HG03457 (cell line): ENCODE data around the gene INO80E.

Source experiments
- ATAC-seq: cut with Tn5 transposase; IDR thresholded peaks from one replicate; pipeline ENCODE4 v1.9.1; 2021; ENCODE audit warnings: moderate number of reproducible peaks; ENCODE audit not compliant: unreplicated experiment

The INO80E gene

GRCh38 chr16:29975134-29975538 is 20.9 kb upstream of the INO80E start:
- no peak for ATAC-seq

- ATAC-seq: no peak
Observed at GRCh38 chr16:29975811-29976511, 20.1 kb upstream of the INO80E start.

- no peak for ATAC-seq
Observed at GRCh38 chr16:29977063-29977825, 18.8 kb upstream of the INO80E start.

GRCh38 chr16:29978081-29978480 is 18.0 kb upstream of the INO80E start:
- ATAC-seq: no peak

- no peak for ATAC-seq
Observed at GRCh38 chr16:29978564-29979270, 17.3 kb upstream of the INO80E start.

GRCh38 chr16:29982560-29983419 is 13.3 kb upstream of the INO80E start:
- no peak for ATAC-seq

- ATAC-seq: no peak
Observed at GRCh38 chr16:29983420-29984136, 12.5 kb upstream of the INO80E start.

- no peak for ATAC-seq
Observed at GRCh38 chr16:29984137-29984763, 11.8 kb upstream of the INO80E start.

GRCh38 chr16:29984764-29985147 is 11.3 kb upstream of the INO80E start:
- no peak for ATAC-seq

GRCh38 chr16:29985271-29985811 is 10.7 kb upstream of the INO80E start:
- ATAC-seq: no peak

- no peak for ATAC-seq
Observed at GRCh38 chr16:29986231-29986630, 9.8 kb upstream of the INO80E start.

- no peak for ATAC-seq
Observed at GRCh38 chr16:29986931-29987330, 9.1 kb upstream of the INO80E start.

GRCh38 chr16:29987371-29988085 is 8.5 kb upstream of the INO80E start:
- no peak for ATAC-seq

- ATAC-seq: no peak
Observed at GRCh38 chr16:29988346-29989075, 7.5 kb upstream of the INO80E start.

GRCh38 chr16:29989111-29989858 is 6.8 kb upstream of the INO80E start:
- ATAC-seq: no peak

GRCh38 chr16:29990034-29990433 is 6.0 kb upstream of the INO80E start:
- no peak for ATAC-seq

GRCh38 chr16:29990883-29991570 is 5.0 kb upstream of the INO80E start:
- no peak for ATAC-seq
